ENCODE data around the gene CT55. TPM values are rescaled to one million over a fixed set of nuclear protein-coding genes. Genes with fewer than 3 reads are reported as not detected.

CT55 gene
- total and polyA plus RNA-seq, 2 of the 4 experiments (the other 2 are of a cell fraction), result not detected

DNA sequence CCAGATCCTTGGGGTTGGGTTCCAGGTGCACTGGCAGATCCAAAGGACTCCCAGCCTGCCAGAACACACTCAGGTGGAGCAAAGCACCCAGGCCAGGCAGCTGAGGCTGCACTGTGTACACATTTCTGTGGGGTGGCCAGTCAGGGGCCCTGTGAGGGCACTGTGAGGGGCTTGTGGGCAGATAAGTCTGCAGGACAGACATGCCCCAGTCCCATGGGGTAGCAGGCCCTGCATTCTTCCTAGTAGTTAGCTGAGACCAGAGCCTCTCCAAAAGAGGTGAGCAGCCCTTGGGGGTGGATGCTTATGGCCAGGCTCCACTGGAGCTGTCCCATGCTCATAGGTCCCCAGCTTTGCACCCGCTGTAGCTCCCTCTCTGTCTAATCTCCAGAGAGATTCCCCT, 58.5 kb downstream of the CT55 start:
- POLR2A ChIA-PET (ENCODE audit: unreplicated experiment), result no interaction called here
- no peak overlapping the region for H3K27ac ChIP-seq (ENCODE audit: insufficient read depth, low read length)
- no peak overlapping the region for H4K5ac ChIP-seq (ENCODE audit: low read depth, low read length)
- ATAC-seq (ENCODE audit: low read depth) (no peak), DNase-seq (no peak)
- H3K9ac ChIP-seq (ENCODE audit: low read depth, low read length), result no peak overlapping the region
- dilution Hi-C loops (cut with HindIII; ENCODE audit: low sequenced_read_pairs, unreplicated experiment), result no loop called here
- no peak overlapping the region for H3K4me2 ChIP-seq (ENCODE audit: low read depth, low read length)
- WGBS, 2 experiments (ENCODE audit: extremely low coverage in 2 of 2, insufficient read length in 1 of 2), result no CpG with 5 or more reads among the region's 1 CpG
- no peaks in the 10 kb centered on the region for H3K36me3 ChIP-seq (ENCODE audit: control insufficient read depth, insufficient read depth, low read length)
- H3K9me1 ChIP-seq (ENCODE audit: insufficient read depth, low read length), result no peaks in the 10 kb centered on the region
- H4K20me1 ChIP-seq (ENCODE audit: insufficient read depth, low read length), result no peaks in the 10 kb centered on the region
- CTCF ChIA-PET, result no interaction called here
- no peak overlapping the region for H3K18ac ChIP-seq (ENCODE audit: low read depth, low read length)
- no peak overlapping the region for H3K4me3 ChIP-seq (ENCODE audit: insufficient read depth, low read depth, low read length)
- H2AFZ ChIP-seq (replicated peaks; ENCODE audit: low read length, poor library complexity), result no peak overlapping the region
- in situ Hi-C loops (cut with MboI; ENCODE audit: low sequenced_read_pairs), result no loop called here
- H3K56ac ChIP-seq (ENCODE audit: extremely low read depth, insufficient read depth, low read length), result no peak overlapping the region
- H2BK120ac ChIP-seq (ENCODE audit: low read depth, low read length), result no peak overlapping the region
- H3K9me3 ChIP-seq (ENCODE audit: control insufficient read depth, insufficient read depth, low read length), result no peaks in the 10 kb centered on the region
- H3K14ac ChIP-seq (replicated peaks; ENCODE audit: low read depth, low read length), result no peak overlapping the region
- TF ChIP-seq RAD21 (IDR thresholded peaks at IDR 0.05; ENCODE audit: low read length), result no peak
- no peak for TF ChIP-seq CEBPB (IDR thresholded peaks at IDR 0.05; ENCODE audit: low read depth, low read length)
- TF ChIP-seq NFE2L2 (IDR thresholded peaks at IDR 0.05; ENCODE audit: low read depth, low read length), result no peak
- no peak for TF ChIP-seq MAFK (IDR thresholded peaks at IDR 0.05; ENCODE audit: low read depth, low read length)
- TF ChIP-seq MAZ (IDR thresholded peaks at IDR 0.05; ENCODE audit: borderline replicate concordance, low read depth, low read length), result no peak
- no peak for TF ChIP-seq RCOR1 (IDR thresholded peaks at IDR 0.05; ENCODE audit: insufficient replicate concordance, low read length)
- TF ChIP-seq BHLHE40 (IDR thresholded peaks at IDR 0.05; ENCODE audit: low read depth, low read length), result no peak
- TF ChIP-seq MXI1 (IDR thresholded peaks at IDR 0.05; ENCODE audit: borderline replicate concordance, low read depth, low read length), result no peak
- TF ChIP-seq CHD1 (IDR thresholded peaks at IDR 0.05; ENCODE audit: low read depth, low read length), result no peak
- TF ChIP-seq, protein P1, sequence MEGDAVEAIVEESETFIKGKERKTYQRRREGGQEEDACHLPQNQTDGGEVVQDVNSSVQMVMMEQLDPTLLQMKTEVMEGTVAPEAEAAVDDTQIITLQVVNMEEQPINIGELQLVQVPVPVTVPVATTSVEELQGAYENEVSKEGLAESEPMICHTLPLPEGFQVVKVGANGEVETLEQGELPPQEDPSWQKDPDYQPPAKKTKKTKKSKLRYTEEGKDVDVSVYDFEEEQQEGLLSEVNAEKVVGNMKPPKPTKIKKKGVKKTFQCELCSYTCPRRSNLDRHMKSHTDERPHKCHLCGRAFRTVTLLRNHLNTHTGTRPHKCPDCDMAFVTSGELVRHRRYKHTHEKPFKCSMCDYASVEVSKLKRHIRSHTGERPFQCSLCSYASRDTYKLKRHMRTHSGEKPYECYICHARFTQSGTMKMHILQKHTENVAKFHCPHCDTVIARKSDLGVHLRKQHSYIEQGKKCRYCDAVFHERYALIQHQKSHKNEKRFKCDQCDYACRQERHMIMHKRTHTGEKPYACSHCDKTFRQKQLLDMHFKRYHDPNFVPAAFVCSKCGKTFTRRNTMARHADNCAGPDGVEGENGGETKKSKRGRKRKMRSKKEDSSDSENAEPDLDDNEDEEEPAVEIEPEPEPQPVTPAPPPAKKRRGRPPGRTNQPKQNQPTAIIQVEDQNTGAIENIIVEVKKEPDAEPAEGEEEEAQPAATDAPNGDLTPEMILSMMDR (conservative IDR thresholded peaks at IDR 0.05; ENCODE audit: low read depth, low read length), result no peak
- TF ChIP-seq, protein P2, sequence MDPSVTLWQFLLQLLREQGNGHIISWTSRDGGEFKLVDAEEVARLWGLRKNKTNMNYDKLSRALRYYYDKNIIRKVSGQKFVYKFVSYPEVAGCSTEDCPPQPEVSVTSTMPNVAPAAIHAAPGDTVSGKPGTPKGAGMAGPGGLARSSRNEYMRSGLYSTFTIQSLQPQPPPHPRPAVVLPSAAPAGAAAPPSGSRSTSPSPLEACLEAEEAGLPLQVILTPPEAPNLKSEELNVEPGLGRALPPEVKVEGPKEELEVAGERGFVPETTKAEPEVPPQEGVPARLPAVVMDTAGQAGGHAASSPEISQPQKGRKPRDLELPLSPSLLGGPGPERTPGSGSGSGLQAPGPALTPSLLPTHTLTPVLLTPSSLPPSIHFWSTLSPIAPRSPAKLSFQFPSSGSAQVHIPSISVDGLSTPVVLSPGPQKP (IDR thresholded peaks at IDR 0.05; ENCODE audit: borderline replicate concordance, low read depth, low read length), result no peak
- TF ChIP-seq RFX5 (IDR thresholded peaks at IDR 0.05; ENCODE audit: low read depth, low read length), result no peak
- TF ChIP-seq SMC3 (IDR thresholded peaks at IDR 0.05; ENCODE audit: low read depth, low read length), result no peak
- TF ChIP-seq FOS (IDR thresholded peaks at IDR 0.05; ENCODE audit: low read depth, low read length), result no peak
- intact Hi-C loops (cut with micrococcal nuclease), result no loop called here
- H3K23ac ChIP-seq (ENCODE audit: low read depth, low read length), result no peak overlapping the region
- no peaks in the 10 kb centered on the region for H3K4me1 ChIP-seq (ENCODE audit: control insufficient read depth, insufficient read depth, low read length)
- no peak overlapping the region for H3K4ac ChIP-seq (ENCODE audit: low read depth, low read length)
- no peak overlapping the region for H2AK5ac ChIP-seq (ENCODE audit: low read depth, low read length)
- no peak overlapping the region for H2BK5ac ChIP-seq (ENCODE audit: low read depth, low read length, poor library complexity, severe bottlenecking)
- no peak overlapping the region for H4K91ac ChIP-seq (ENCODE audit: insufficient read depth, low read depth, low read length)
- H2AK9ac ChIP-seq (replicated peaks; ENCODE audit: low read depth, low read length, poor library complexity), result no peak overlapping the region
- no peak overlapping the region for H4K8ac ChIP-seq (ENCODE audit: low read depth in 2 of 2, low read length in 2 of 2)
- H2BK20ac ChIP-seq (ENCODE audit: low read depth, low read length), result no peak overlapping the region
- H3K27me3 ChIP-seq (ENCODE audit: control insufficient read depth, insufficient read depth, low read length), result no peaks in the 10 kb centered on the region
- no TSS peak for BruUV-seq (replicated peaks)
- H3K79me1 ChIP-seq (ENCODE audit: low read depth in 1 of 2, low read length in 2 of 2), result no peaks in the 10 kb centered on the region
- no peak overlapping the region for H2BK15ac ChIP-seq (ENCODE audit: low read depth, low read length)

All from IMR-90 (cell line).